HG03108 (cell line): ENCODE results near the gene TMEM106C.

ENCODE experiments used
- ATAC-seq: cut with Tn5 transposase; IDR thresholded peaks from one replicate; pipeline ENCODE4 v1.9.1; 2021; ENCODE audit warnings: moderate library complexity; ENCODE audit not compliant: unreplicated experiment

Gene TMEM106C

GRCh38 chr12:47992776-47993175 is 29.4 kb downstream of the TMEM106C start:
- no peak for ATAC-seq

- ATAC-seq = no peak
Observed at GRCh38 chr12:47993491-47993890, 30.1 kb downstream of the TMEM106C start.

GRCh38 chr12:47995981-47996401 is 32.6 kb downstream of the TMEM106C start:
- ATAC-seq = no peak

GRCh38 chr12:47997321-47997720 is 33.9 kb downstream of the TMEM106C start:
- no peak for ATAC-seq

GRCh38 chr12:47999816-48000215 is 36.4 kb downstream of the TMEM106C start:
- no peak for ATAC-seq

GRCh38 chr12:48000878-48001504 is 37.6 kb downstream of the TMEM106C start:
- no peak for ATAC-seq

- no peak for ATAC-seq
Observed at GRCh38 chr12:48001505-48002413, 38.4 kb downstream of the TMEM106C start.

GRCh38 chr12:48002414-48002730 is 39.0 kb downstream of the TMEM106C start:
- ATAC-seq = no peak

- ATAC-seq = no peak
Observed at GRCh38 chr12:48002773-48003218, 39.4 kb downstream of the TMEM106C start.

- no peak for ATAC-seq
Observed at GRCh38 chr12:48003226-48004052, 40.0 kb downstream of the TMEM106C start.

- no peak for ATAC-seq
Observed at GRCh38 chr12:48004053-48004941, 40.9 kb downstream of the TMEM106C start, which contains the start of gene COL2A1. Gene COL2A1 (minus strand): TSS chr12:48004476. CDS start chr12:48004321, 155 bp downstream.

GRCh38 chr12:48005001-48005749 is 41.8 kb downstream of the TMEM106C start:
- no peak for ATAC-seq

GRCh38 chr12:48005750-48006021 is 42.3 kb downstream of the TMEM106C start:
- ATAC-seq = no peak

- no peak for ATAC-seq
Observed at GRCh38 chr12:48007206-48007605, 43.8 kb downstream of the TMEM106C start.

GRCh38 chr12:48008349-48008748 is 45.0 kb downstream of the TMEM106C start:
- no peak for ATAC-seq

- no peak for ATAC-seq
Observed at GRCh38 chr12:48008950-48009349, 45.6 kb downstream of the TMEM106C start.

- ATAC-seq = no peak
Observed at GRCh38 chr12:48009471-48009870, 46.1 kb downstream of the TMEM106C start.

- ATAC-seq = no peak
Observed at GRCh38 chr12:48010366-48010970, 47.1 kb downstream of the TMEM106C start.

GRCh38 chr12:48012070-48012469 is 48.7 kb downstream of the TMEM106C start:
- ATAC-seq = no peak
